IMR-90 (cell line): ENCODE data around the gene GPX4. TPM values are rescaled to one million over a fixed set of nuclear protein-coding genes. Genes with fewer than 3 reads are reported as not detected.

Experiments
- ATAC-seq: fragments of 200-7000 bp; cut with Tn5 transposase; 2 replicates; pipeline ENCODE4 v1.9.1; 2020; ENCODE audit warnings: low read depth, mild to moderate bottlenecking, moderate library complexity
- BruUV-seq: library from RNA; stranded (reverse); fragments of 400-500 nt; replicated peaks from 2 replicates; lab custom pipeline; 2021; lab: Mats Ljungman, UMichigan
- CTCF ChIA-PET: fragments of 300-600 bp; formaldehyde crosslinking; extraction: SDS; loops from one replicate; lab custom pipeline; 2021; ENCODE audit warnings: antibody characterized with exemption; lab: Yijun Ruan, JAX
- POLR2A ChIA-PET: fragments of 300-600 bp; sonication (Branson Sonifier 250); formaldehyde crosslinking; loops from one replicate; lab custom pipeline; 2022; ENCODE audit warnings: antibody characterized with exemption; ENCODE audit not compliant: unreplicated experiment; lab: Charles Lee
- DNase-seq: peaks from one replicate; pipeline ENCODE4 v3.0.0; 2013
- H2AFZ ChIP-seq: replicated peaks from 2 replicates; pipeline ENCODE3; 2013; ENCODE audit warnings: low read length, mild to moderate bottlenecking; ENCODE audit not compliant: poor library complexity
- H2AK5ac ChIP-seq: 2 replicates; pipeline ENCODE4 v1.6.1; 2013; ENCODE audit warnings: low read depth, low read length, inconsistent platforms
- H2AK9ac ChIP-seq: replicated peaks from 2 replicates; pipeline ENCODE3; 2013; ENCODE audit warnings: mild to moderate bottlenecking, low read depth, low read length, moderate library complexity; ENCODE audit not compliant: poor library complexity
- H2BK120ac ChIP-seq: 2 replicates; pipeline ENCODE4 v1.6.1; 2013; ENCODE audit warnings: low read depth, low read length, inconsistent platforms
- H2BK15ac ChIP-seq: 3 replicates; pipeline ENCODE4 v1.6.1; 2013; ENCODE audit warnings: low read depth, low read length, inconsistent platforms
- H2BK20ac ChIP-seq: 2 replicates; pipeline ENCODE4 v1.6.1; 2013; ENCODE audit warnings: low read depth, mild to moderate bottlenecking, inconsistent platforms, low read length, moderate library complexity
- H2BK5ac ChIP-seq: 2 replicates; pipeline ENCODE4 v1.6.1; 2013; ENCODE audit warnings: mild to moderate bottlenecking, low read depth, low read length, inconsistent platforms; ENCODE audit not compliant: poor library complexity, severe bottlenecking
- H3K14ac ChIP-seq: replicated peaks from 2 replicates; pipeline ENCODE4 v1.6.1; 2013; ENCODE audit warnings: low read depth, low read length, inconsistent platforms
- H3K18ac ChIP-seq: 2 replicates; pipeline ENCODE4 v1.6.1; 2013; ENCODE audit warnings: low read depth, low read length, control low read depth
- H3K23ac ChIP-seq: 2 replicates; pipeline ENCODE4 v1.6.1; 2013; ENCODE audit warnings: low read depth, low read length, inconsistent platforms
- H3K27ac ChIP-seq: 2 replicates; pipeline ENCODE4 v1.5.1; 2013; ENCODE audit warnings: mild to moderate bottlenecking, control low read depth, low read length; ENCODE audit not compliant: insufficient read depth
- H3K27me3 ChIP-seq: 2 replicates; pipeline ENCODE4 v1.6.1; 2013; ENCODE audit warnings: low read length; ENCODE audit not compliant: control insufficient read depth, insufficient read depth
- H3K36me3 ChIP-seq: 2 replicates; pipeline ENCODE4 v1.6.1; 2013; ENCODE audit warnings: low read length, mixed read lengths; ENCODE audit not compliant: control insufficient read depth, insufficient read depth
- H3K4ac ChIP-seq: 2 replicates; pipeline ENCODE4 v1.6.1; 2013; ENCODE audit warnings: low read depth, low read length, inconsistent platforms
- H3K4me1 ChIP-seq: 2 replicates; pipeline ENCODE4 v1.6.1; 2013; ENCODE audit warnings: low read length, mixed read lengths; ENCODE audit not compliant: control insufficient read depth, insufficient read depth
- H3K4me2 ChIP-seq: 2 replicates; pipeline ENCODE4 v1.6.1; 2013; ENCODE audit warnings: low read depth, mild to moderate bottlenecking, control low read depth, low read length, moderate library complexity
- H3K4me3 ChIP-seq: 2 replicates; pipeline ENCODE4 v1.5.1; 2013; ENCODE audit warnings: low read depth, mild to moderate bottlenecking, control low read depth, low read length, moderate library complexity; ENCODE audit not compliant: insufficient read depth
- H3K56ac ChIP-seq: 2 replicates; pipeline ENCODE4 v1.6.1; 2013; ENCODE audit warnings: low read length, inconsistent platforms; ENCODE audit not compliant: insufficient read depth; ENCODE audit errors: extremely low read depth
- H3K79me1 ChIP-seq, 2 experiments: 2 replicates each; pipeline ENCODE4 v1.6.1; 2013; ENCODE audit warnings: low read length in 2 of 2, inconsistent platforms in 1 of 2, low read depth in 1 of 2
- H3K9ac ChIP-seq: 2 replicates; pipeline ENCODE4 v1.6.1; 2013; ENCODE audit warnings: low read depth, low read length, control low read depth
- H3K9me1 ChIP-seq: 2 replicates; pipeline ENCODE4 v1.6.1; 2013; ENCODE audit warnings: low read length, inconsistent platforms; ENCODE audit not compliant: insufficient read depth
- H3K9me3 ChIP-seq: 2 replicates; pipeline ENCODE4 v1.6.1; 2013; ENCODE audit warnings: low read length; ENCODE audit not compliant: control insufficient read depth, insufficient read depth
- H4K20me1 ChIP-seq: 2 replicates; pipeline ENCODE4 v1.6.1; 2013; ENCODE audit warnings: low read length, inconsistent platforms; ENCODE audit not compliant: insufficient read depth
- H4K5ac ChIP-seq: 2 replicates; pipeline ENCODE4 v1.6.1; 2013; ENCODE audit warnings: mild to moderate bottlenecking, low read depth, low read length, control low read depth
- H4K8ac ChIP-seq, 2 experiments: 2 replicates each; pipeline ENCODE4 v1.6.1; 2013; ENCODE audit warnings: low read depth in 2 of 2, low read length in 2 of 2, control low read depth in 1 of 2, inconsistent platforms in 1 of 2
- H4K91ac ChIP-seq: 2 replicates; pipeline ENCODE4 v1.6.1; 2013; ENCODE audit warnings: low read depth, low read length, inconsistent platforms; ENCODE audit not compliant: insufficient read depth
- BHLHE40 ChIP-seq: fragments of 150-350 bp; IDR thresholded peaks from 2 replicates; pipeline ENCODE4 v1.6.1; 2016; ENCODE audit warnings: mild to moderate bottlenecking, low read depth, low read length
- CEBPB ChIP-seq: IDR thresholded peaks from 2 replicates; pipeline ENCODE4 v1.6.1; 2012; ENCODE audit warnings: low read depth, low read length, improper control_type of control experiment
- CHD1 ChIP-seq: IDR thresholded peaks from 2 replicates; pipeline ENCODE4 v1.6.1; 2012; ENCODE audit warnings: low read depth, low read length, improper control_type of control experiment
- ELK1 ChIP-seq: fragments of 150-350 bp; IDR thresholded peaks from 2 replicates; pipeline ENCODE4 v1.6.1; 2016; ENCODE audit warnings: low read depth, mild to moderate bottlenecking, low read length, moderate library complexity, borderline replicate concordance
- FOS ChIP-seq: fragments of 150-350 bp; IDR thresholded peaks from 2 replicates; pipeline ENCODE4 v1.6.1; 2016; ENCODE audit warnings: low read depth, low read length
- MAFK ChIP-seq: IDR thresholded peaks from 2 replicates; pipeline ENCODE4 v1.6.1; 2012; ENCODE audit warnings: low read depth, low read length, improper control_type of control experiment
- MAZ ChIP-seq: IDR thresholded peaks from 2 replicates; pipeline ENCODE4 v1.6.1; 2012; ENCODE audit warnings: low read depth, mild to moderate bottlenecking, low read length, improper control_type of control experiment, moderate library complexity, borderline replicate concordance
- MXI1 ChIP-seq: IDR thresholded peaks from 2 replicates; pipeline ENCODE4 v1.6.1; 2012; ENCODE audit warnings: low read depth, mild to moderate bottlenecking, low read length, moderate library complexity, borderline replicate concordance
- NFE2L2 ChIP-seq: fragments of 150-350 bp; IDR thresholded peaks from 2 replicates; pipeline ENCODE4 v1.6.1; 2016; ENCODE audit warnings: low read depth, mild to moderate bottlenecking, low read length
- POLR2A ChIP-seq: IDR thresholded peaks from 2 replicates; pipeline ENCODE4 v1.6.1; 2012; ENCODE audit warnings: mild to moderate bottlenecking, low read depth, low read length
- RFX5 ChIP-seq: IDR thresholded peaks from 2 replicates; pipeline ENCODE4 v1.8.0; 2012; ENCODE audit warnings: low read depth, mild to moderate bottlenecking, low read length, moderate library complexity
- SMC3 ChIP-seq: fragments of 150-350 bp; IDR thresholded peaks from 2 replicates; pipeline ENCODE4 v1.6.1; 2016; ENCODE audit warnings: low read depth, mild to moderate bottlenecking, antibody characterized with exemption, low read length, moderate library complexity
- WGBS, 2 experiments: methylation state at CpG; one replicate each; pipeline versions ENCODE4 v1.1.5 to v1.1.7; 2013; ENCODE audit warnings: missing lambda C conversion rate in 2 of 2; ENCODE audit not compliant: insufficient read length in 1 of 2; ENCODE audit errors: extremely low coverage in 2 of 2; 5-methylcytosine and 5-hydroxymethylcytosine counted together
- dilution Hi-C: fragments of 300-500 bp; cut with HindIII; formaldehyde crosslinking; loops from one replicate; pipeline ENCODE4 v1.14.3; 2018; ENCODE audit warnings: low sequenced_read_pairs; ENCODE audit not compliant: unreplicated experiment
- in situ Hi-C: fragments of 300-500 bp; cut with MboI; formaldehyde crosslinking; loops from 3 replicates; pipeline ENCODE4 v1.14.3; 2019; ENCODE audit warnings: low sequenced_read_pairs, inconsistent platforms, mixed read lengths
- intact Hi-C: fragments of 100-400 bp; cut with micrococcal nuclease; formaldehyde crosslinking; loops from 2 replicates; pipeline ENCODE4 v1.10.0; 2022
- polyA plus RNA-seq, 3 experiments: library from polyadenylated mRNA; depleted of rRNA; stranded (reverse); fragments of >200 nt; gene quantifications; 2 replicates each; pipeline ENCODE4 v1.2.3, GENCODE V29; 2012; ENCODE audit warnings: low replicate concordance in 1 of 3
- total RNA-seq: library from RNA; depleted of rRNA; stranded (reverse); fragments of >200 nt; gene quantifications from 2 replicates; pipeline ENCODE4 v1.2.3, GENCODE V29; 2012

GPX4 gene
- total and polyA plus RNA-seq, 2 of the 4 experiments (the other 2 are of a cell fraction): 357 to 1,083 TPM

GRCh38 chr19:1087813-1088415 lies 15.9 kb upstream of the GPX4 start:
- no peak overlapping the region for H3K14ac ChIP-seq
- no peak overlapping the region for H3K27ac ChIP-seq
- H3K27me3 ChIP-seq: no peaks in the 10 kb centered on the region
- H2BK15ac ChIP-seq: no peak overlapping the region
- no peak overlapping the region for H3K4ac ChIP-seq
- no peaks in the 10 kb centered on the region for H3K9me3 ChIP-seq
- no peak overlapping the region for H2BK120ac ChIP-seq
- in situ Hi-C loops: no loop called here
- H4K8ac ChIP-seq: no peak overlapping the region
- H2BK20ac ChIP-seq: no peak overlapping the region
- dilution Hi-C loops: no loop called here
- DNase-seq (no peak), ATAC-seq (no peak)
- H3K4me1 ChIP-seq: no peaks in the 10 kb centered on the region
- no peaks in the 10 kb centered on the region for H3K9me1 ChIP-seq
- peaks cover 11% of the 10 kb centered on the region for H4K20me1 ChIP-seq
- no peak overlapping the region for H2BK5ac ChIP-seq
- H3K23ac ChIP-seq: no peak overlapping the region
- peaks cover 0 to 9% of the 10 kb centered on the region in 2 experiments; a peak in 1 of 4 replicates for H3K79me1 ChIP-seq
- no peak overlapping the region for H3K4me2 ChIP-seq
- BruUV-seq: TSS peak; percentile 24
- CTCF ChIA-PET: interaction anchor here (0.6 kb wide), 2 partner anchors 23 to 106 kb away, joined by 3 read pairs; no protein-coding TSS in a partner anchor
- H3K18ac ChIP-seq: no peak overlapping the region
- intact Hi-C loops: no loop called here
- H3K9ac ChIP-seq: no peak overlapping the region
- no peak for TF ChIP-seq POLR2A
- TF ChIP-seq BHLHE40: no peak
- TF ChIP-seq ELK1: no peak
- no peak for TF ChIP-seq CHD1
- no peak for TF ChIP-seq MAFK
- TF ChIP-seq SMC3: no peak
- TF ChIP-seq RFX5: no peak
- TF ChIP-seq MXI1: no peak
- no peak for TF ChIP-seq MAZ
- no peak for TF ChIP-seq CEBPB
- TF ChIP-seq FOS: no peak
- no peak for TF ChIP-seq NFE2L2
- H4K5ac ChIP-seq: no peak overlapping the region
- H3K4me3 ChIP-seq: no peak overlapping the region
- H4K91ac ChIP-seq: no peak overlapping the region
- H2AK9ac ChIP-seq: no peak overlapping the region
- H2AFZ ChIP-seq: no peak overlapping the region
- POLR2A ChIA-PET: no interaction called here
- H3K36me3 ChIP-seq: peaks cover 39% of the 10 kb centered on the region
- no peak overlapping the region for H3K56ac ChIP-seq
- H2AK5ac ChIP-seq: no peak overlapping the region
- 69% methylated on average over 6 of the region's 27 CpGs; no CpG with 5 or more reads in 1 of the 2 experiments for WGBS, 2 experiments
